ENCODE data around the gene AFF1. TPM values are rescaled to one million over a fixed set of nuclear protein-coding genes. Genes with fewer than 3 reads are reported as not detected.

The AFF1 gene
- total RNA-seq, 1 donor from 2014 or later: 58.2 TPM

DNA sequence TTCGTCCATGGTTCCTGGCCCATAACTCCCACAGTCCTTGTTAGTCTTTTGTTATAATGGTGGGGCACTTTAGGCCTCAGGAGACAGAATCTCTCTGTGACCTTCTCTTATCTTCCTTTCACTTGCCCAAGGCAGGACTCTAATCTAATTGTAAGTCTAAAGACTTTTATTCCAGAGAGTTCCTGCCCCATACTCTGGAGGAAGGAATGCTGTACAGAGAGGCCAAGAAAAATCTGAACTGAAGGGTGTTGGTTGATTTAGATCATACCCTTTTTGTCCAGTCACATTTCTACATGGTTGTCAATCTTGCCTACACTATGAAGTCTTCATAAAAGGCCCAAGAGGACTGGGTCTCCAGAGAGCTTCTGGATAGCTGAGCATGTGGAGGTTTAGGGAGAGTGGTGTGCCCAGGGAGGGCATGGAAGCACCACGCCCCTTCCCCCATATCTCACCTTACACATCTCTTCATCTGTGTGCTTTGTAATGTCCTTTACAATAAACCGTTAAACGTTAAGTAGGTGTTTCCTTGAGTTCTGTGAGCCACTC is 84.5 kb downstream of the AFF1 start:
- no peaks in the 10 kb centered on the region for H3K9me3 Mint-ChIP-seq (ENCODE audit: unreplicated experiment)
- Histone ChIP-seq H2AFZ (ENCODE audit: low read depth, low read length) (no peak overlapping the region), H3K9ac (ENCODE audit: low read length) (no peak overlapping the region), H3K79me2 (ENCODE audit: insufficient read depth, low read length) (peaks cover 81% of the 10 kb centered on the region), H3K4me1 (ENCODE audit: insufficient read depth, low read length) (peaks cover 6% of the 10 kb centered on the region), H3K27ac (ENCODE audit: low read depth, low read length) (no peak overlapping the region), H3K27me3 (ENCODE audit: insufficient read depth, low read length) (no peaks in the 10 kb centered on the region), H4K20me1 (ENCODE audit: insufficient read depth, low read length) (peaks cover 28% of the 10 kb centered on the region), H3K4me3 (ENCODE audit: insufficient read depth, low read depth, low read length) (no peak overlapping the region), H3K9me3 (ENCODE audit: insufficient read depth, low read depth, low read length) (no peaks in the 10 kb centered on the region), H3K4me2 (ENCODE audit: low read length) (no peak overlapping the region), H3K36me3 (ENCODE audit: insufficient read depth, low read length) (no peaks in the 10 kb centered on the region)
- no peak for TF ChIP-seq EZH2 (IDR thresholded peaks at IDR 0.05; ENCODE audit: insufficient read depth, low read length)
- TF ChIP-seq, protein P1, sequence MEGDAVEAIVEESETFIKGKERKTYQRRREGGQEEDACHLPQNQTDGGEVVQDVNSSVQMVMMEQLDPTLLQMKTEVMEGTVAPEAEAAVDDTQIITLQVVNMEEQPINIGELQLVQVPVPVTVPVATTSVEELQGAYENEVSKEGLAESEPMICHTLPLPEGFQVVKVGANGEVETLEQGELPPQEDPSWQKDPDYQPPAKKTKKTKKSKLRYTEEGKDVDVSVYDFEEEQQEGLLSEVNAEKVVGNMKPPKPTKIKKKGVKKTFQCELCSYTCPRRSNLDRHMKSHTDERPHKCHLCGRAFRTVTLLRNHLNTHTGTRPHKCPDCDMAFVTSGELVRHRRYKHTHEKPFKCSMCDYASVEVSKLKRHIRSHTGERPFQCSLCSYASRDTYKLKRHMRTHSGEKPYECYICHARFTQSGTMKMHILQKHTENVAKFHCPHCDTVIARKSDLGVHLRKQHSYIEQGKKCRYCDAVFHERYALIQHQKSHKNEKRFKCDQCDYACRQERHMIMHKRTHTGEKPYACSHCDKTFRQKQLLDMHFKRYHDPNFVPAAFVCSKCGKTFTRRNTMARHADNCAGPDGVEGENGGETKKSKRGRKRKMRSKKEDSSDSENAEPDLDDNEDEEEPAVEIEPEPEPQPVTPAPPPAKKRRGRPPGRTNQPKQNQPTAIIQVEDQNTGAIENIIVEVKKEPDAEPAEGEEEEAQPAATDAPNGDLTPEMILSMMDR (IDR thresholded peaks at IDR 0.05; ENCODE audit: insufficient read depth, low read depth, low read length): no peak
- peaks cover 2% of the 10 kb centered on the region for H3K36me3 Mint-ChIP-seq (ENCODE audit: low read depth, unreplicated experiment)
- FAIRE-seq (no peak), DNase-seq (ENCODE audit: low read depth) (no peak)
- peaks cover 59% of the 10 kb centered on the region for H3K4me1 Mint-ChIP-seq (ENCODE audit: low read depth, unreplicated experiment)
- H3K4me3 Mint-ChIP-seq (ENCODE audit: unreplicated experiment): no peak overlapping the region
- H3K27me3 Mint-ChIP-seq (ENCODE audit: low read depth, unreplicated experiment): no peaks in the 10 kb centered on the region
- peak overlapping the region; percentile 44 for H3K27ac Mint-ChIP-seq (ENCODE audit: unreplicated experiment)

DNA sequence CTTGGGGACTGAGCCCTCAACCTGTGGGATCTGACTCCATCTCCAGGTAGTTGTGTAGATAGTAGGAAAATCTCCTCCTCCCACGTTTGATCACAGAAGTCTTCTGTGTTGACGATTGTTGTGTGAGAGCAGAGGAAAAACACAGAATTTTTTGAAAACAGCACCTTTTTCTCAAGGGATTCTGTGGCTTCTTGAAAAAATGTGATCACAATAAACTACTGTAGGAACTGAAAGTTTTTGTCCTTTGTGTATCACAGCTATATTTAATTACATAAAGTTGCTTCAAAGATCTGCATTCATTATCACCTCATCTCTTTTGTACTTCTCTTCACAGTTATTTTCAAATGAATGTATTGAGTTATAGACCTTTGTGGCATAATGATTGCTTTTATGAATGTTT is 85.1 kb downstream of the AFF1 start:
- H3K27me3 Mint-ChIP-seq (ENCODE audit: low read depth, unreplicated experiment): no peaks in the 10 kb centered on the region
- Histone ChIP-seq H3K9me3 (ENCODE audit: insufficient read depth, low read depth, low read length) (no peaks in the 10 kb centered on the region), H3K27ac (ENCODE audit: low read depth, low read length) (no peak overlapping the region), H3K9ac (ENCODE audit: low read length) (no peak overlapping the region), H2AFZ (ENCODE audit: low read depth, low read length) (no peak overlapping the region), H4K20me1 (ENCODE audit: insufficient read depth, low read length) (peaks cover 31% of the 10 kb centered on the region), H3K36me3 (ENCODE audit: insufficient read depth, low read length) (no peaks in the 10 kb centered on the region), H3K4me1 (ENCODE audit: insufficient read depth, low read length) (peaks cover 6% of the 10 kb centered on the region), H3K27me3 (ENCODE audit: insufficient read depth, low read length) (no peaks in the 10 kb centered on the region), H3K4me3 (ENCODE audit: insufficient read depth, low read depth, low read length) (no peak overlapping the region), H3K4me2 (ENCODE audit: low read length) (no peak overlapping the region), H3K79me2 (ENCODE audit: insufficient read depth, low read length) (peaks cover 75% of the 10 kb centered on the region)
- H3K36me3 Mint-ChIP-seq (ENCODE audit: low read depth, unreplicated experiment): peaks cover 2% of the 10 kb centered on the region
- H3K4me1 Mint-ChIP-seq (ENCODE audit: low read depth, unreplicated experiment): peaks cover 58% of the 10 kb centered on the region
- H3K9me3 Mint-ChIP-seq (ENCODE audit: unreplicated experiment): no peaks in the 10 kb centered on the region
- no peak for FAIRE-seq
- H3K4me3 Mint-ChIP-seq (ENCODE audit: unreplicated experiment): no peak overlapping the region
- peak overlapping the region; percentile 45 for H3K27ac Mint-ChIP-seq (ENCODE audit: unreplicated experiment)
- no peak for TF ChIP-seq EZH2 (IDR thresholded peaks at IDR 0.05; ENCODE audit: insufficient read depth, low read length)
- TF ChIP-seq, protein P1 (IDR thresholded peaks at IDR 0.05; ENCODE audit: insufficient read depth, low read depth, low read length): no peak
- DNase-seq (ENCODE audit: low read depth): no peak

DNA sequence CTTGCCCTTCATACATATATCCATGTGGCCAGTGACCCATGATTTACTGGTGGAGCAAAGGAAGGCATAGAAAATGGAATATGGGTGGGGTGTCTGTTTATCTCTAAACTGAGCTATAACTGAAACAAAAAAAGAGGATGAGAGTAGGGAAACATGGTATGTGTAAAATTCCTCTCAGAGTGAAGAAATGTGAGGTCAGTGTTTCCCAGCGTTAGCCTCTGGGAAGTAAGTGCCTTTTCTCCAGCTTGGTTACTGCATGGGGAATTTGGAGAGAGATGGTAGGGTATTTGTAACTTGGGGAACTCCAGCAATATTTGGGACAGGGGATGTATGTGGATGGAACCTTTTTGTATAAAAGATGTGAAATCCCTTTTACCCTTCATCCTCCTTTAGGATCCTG is 89.4 kb downstream of the AFF1 start:
- Histone ChIP-seq H3K27me3 (ENCODE audit: insufficient read depth, low read length) (no peaks in the 10 kb centered on the region), H3K9ac (ENCODE audit: low read length) (no peak overlapping the region), H3K4me3 (ENCODE audit: insufficient read depth, low read depth, low read length) (no peak overlapping the region), H3K9me3 (ENCODE audit: insufficient read depth, low read depth, low read length) (no peaks in the 10 kb centered on the region), H3K79me2 (ENCODE audit: insufficient read depth, low read length) (peaks cover 62% of the 10 kb centered on the region), H3K4me1 (ENCODE audit: insufficient read depth, low read length) (no peaks in the 10 kb centered on the region), H3K36me3 (ENCODE audit: insufficient read depth, low read length) (no peaks in the 10 kb centered on the region), H3K4me2 (ENCODE audit: low read length) (no peak overlapping the region), H4K20me1 (ENCODE audit: insufficient read depth, low read length) (peaks cover 56% of the 10 kb centered on the region), H2AFZ (ENCODE audit: low read depth, low read length) (no peak overlapping the region), H3K27ac (ENCODE audit: low read depth, low read length) (no peak overlapping the region)
- no peak for TF ChIP-seq EZH2 (IDR thresholded peaks at IDR 0.05; ENCODE audit: insufficient read depth, low read length)
- TF ChIP-seq, protein P1 (IDR thresholded peaks at IDR 0.05; ENCODE audit: insufficient read depth, low read depth, low read length): no peak
- no peak for FAIRE-seq
- Mint-ChIP-seq H3K36me3 (ENCODE audit: low read depth, unreplicated experiment) (peaks cover 2% of the 10 kb centered on the region), H3K9me3 (ENCODE audit: unreplicated experiment) (no peaks in the 10 kb centered on the region), H3K27ac (ENCODE audit: unreplicated experiment) (no peak overlapping the region), H3K27me3 (ENCODE audit: low read depth, unreplicated experiment) (no peaks in the 10 kb centered on the region), H3K4me3 (ENCODE audit: unreplicated experiment) (no peak overlapping the region), H3K4me1 (ENCODE audit: low read depth, unreplicated experiment) (peaks cover 41% of the 10 kb centered on the region)
- no peak for DNase-seq (ENCODE audit: low read depth)
